ENCODE results near the gene KIF5C.

GRCh38 chr2:148877403-148877740 is 2.3 kb downstream of the KIF5C start:
- TF ChIP-seq SMAD9 (CRISPR knock-in tag; IDR thresholded peaks at IDR 0.05) (no peak), ZSCAN30 (CRISPR knock-in tag; IDR thresholded peaks at IDR 0.05) (no peak), KDM5A (IDR thresholded peaks at IDR 0.05; ENCODE audit: borderline replicate concordance, low read length) (no peak), ZNF780A (CRISPR knock-in tag; IDR thresholded peaks at IDR 0.05) (no peak), PRPF4 (IDR thresholded peaks at IDR 0.05; ENCODE audit: low read depth, low read length, poor library complexity, severe bottlenecking) (no peak), IRF1 (CRISPR knock-in tag; IDR thresholded peaks at IDR 0.05; ENCODE audit: low read depth) (no peak), EP300 (IDR thresholded peaks at IDR 0.05; ENCODE audit: low read depth in 2 of 2, low read length in 2 of 2) (no peak), EP300 (CRISPR knock-in tag; IDR thresholded peaks at IDR 0.05; ENCODE audit: borderline replicate concordance) (no peak), ESRRA (CRISPR knock-in tag; IDR thresholded peaks at IDR 0.05; ENCODE audit: low read depth) (no peak), CTCF (CRISPR knock-in tag; IDR thresholded peaks at IDR 0.05) (no peak), FOXK1 (CRISPR knock-in tag; IDR thresholded peaks at IDR 0.05; ENCODE audit: borderline replicate concordance, low read depth) (no peak)
